Esophagus mucosa (tissue), 1 donor: ENCODE results near the gene PRPH2. TPM values are rescaled to one million over a fixed set of nuclear protein-coding genes. Genes with fewer than 3 reads are reported as not detected.
"Not testable (repeated sequence)": the region's sequence is repeated elsewhere in the genome, so short reads cannot be mapped to it uniquely, and the experiment has no call there.

Experiments
- ATAC-seq: fragments of 200-7000 bp; cut with Tn5 transposase; one replicate; pipeline ENCODE4 v1.9.1; 2020
- total RNA-seq: library from RNA; stranded (reverse); gene quantifications from one replicate; pipeline ENCODE4 v1.2.4, GENCODE V29; 2023
- donor health status: DM: yes; HTN: yes; CAD: no.

Gene PRPH2
- total RNA-seq, 1 donor from 2014 or later: 0.08 TPM

- no peak for ATAC-seq
Observed at GRCh38 chr6:42696526-42697267, 25.7 kb downstream of the PRPH2 start.

- no peak for ATAC-seq
Observed at GRCh38 chr6:42694586-42694985, 27.8 kb downstream of the PRPH2 start.

GRCh38 chr6:42693725-42694323, 28.6 kb downstream of the PRPH2 start:
- no peak for ATAC-seq

GRCh38 chr6:42692137-42692911, 30.1 kb downstream of the PRPH2 start:
- ATAC-seq: peak; percentile 76

- no peak for ATAC-seq
Observed at GRCh38 chr6:42690872-42691271, 31.5 kb downstream of the PRPH2 start.

- no peak for ATAC-seq
Observed at GRCh38 chr6:42690151-42690702, 32.2 kb downstream of the PRPH2 start.

GRCh38 chr6:42689371-42689770, 33.0 kb downstream of the PRPH2 start:
- ATAC-seq: no peak

GRCh38 chr6:42688281-42688680, 34.1 kb downstream of the PRPH2 start:
- no peak for ATAC-seq

GRCh38 chr6:42679358-42679757, 43.0 kb downstream of the PRPH2 start:
- no peak for ATAC-seq

- no peak for ATAC-seq
Observed at GRCh38 chr6:42674780-42675179, 47.6 kb downstream of the PRPH2 start.

- not testable (repeated sequence) for ATAC-seq
Observed at GRCh38 chr6:42674368-42674767, 48.0 kb downstream of the PRPH2 start.

- no peak for ATAC-seq
Observed at GRCh38 chr6:42664718-42665117, 57.7 kb downstream of the PRPH2 start.

- peak; percentile 89 for ATAC-seq
Observed at GRCh38 chr6:42661540-42662153, 60.8 kb downstream of the PRPH2 start.

- ATAC-seq: no peak
Observed at GRCh38 chr6:42659806-42660205, 62.6 kb downstream of the PRPH2 start.

GRCh38 chr6:42653851-42654250, 68.5 kb downstream of the PRPH2 start:
- no peak for ATAC-seq

GRCh38 chr6:42652024-42652746, 70.2 kb downstream of the PRPH2 start:
- ATAC-seq: no peak

Other genes with a start within 250 kb of the PRPH2 start
- 15.0 TPM for gene UBR2, start 158.6 kb downstream of the PRPH2 start, total RNA-seq
- gene TBCC, start 23.5 kb upstream of the PRPH2 start, total RNA-seq: 15.0 TPM
- 6.1 TPM for gene BICRAL, start 59.5 kb upstream of the PRPH2 start, total RNA-seq
- gene RPL7L1, start 157.0 kb upstream of the PRPH2 start, total RNA-seq: 62.7 TPM
- gene PTCRA, start 193.5 kb upstream of the PRPH2 start, total RNA-seq: not detected
- gene CNPY3, start 206.9 kb upstream of the PRPH2 start, total RNA-seq: 13.6 TPM
- gene GNMT, start 238.2 kb upstream of the PRPH2 start, total RNA-seq: not detected